B cell (primary cell): ENCODE measurements around the gene TAT. TPM values are rescaled to one million over a fixed set of nuclear protein-coding genes. Genes with fewer than 3 reads are reported as not detected.
A peak's percentile ranks its signal among the peaks of the same experiment; 100 is the strongest.

ENCODE experiments used
- ATAC-seq: fragments of 200-7000 bp; cut with Tn5 transposase; one replicate; pipeline ENCODE4 v1.10.0; 2021; ENCODE audit warnings: low read depth, mild to moderate bottlenecking, moderate number of reproducible peaks, moderate library complexity
- CTCF ChIA-PET: fragments of 350-600 bp; sonication (Branson Sonifier 250); formaldehyde crosslinking; loops from one replicate; lab custom pipeline; 2021; ENCODE audit warnings: antibody characterized with exemption, inconsistent platforms; lab: Charles Lee
- POLR2A ChIA-PET: fragments of 350-600 bp; sonication (Branson Sonifier 250); formaldehyde crosslinking; loops from one replicate; lab custom pipeline; 2021; ENCODE audit warnings: antibody characterized with exemption; lab: Charles Lee
- DNase-seq: peaks from one replicate; pipeline ENCODE4 v3.0.0; 2013
- H2AFZ ChIP-seq: 2 replicates; pipeline ENCODE4 v1.6.1; 2012; ENCODE audit warnings: mild to moderate bottlenecking, low read depth, low read length; ENCODE audit not compliant: insufficient read depth, poor library complexity, severe bottlenecking
- H3K27ac ChIP-seq, 2 donors: 1 replicate in 1 of 2; 2 replicates in 1 of 2; pipeline ENCODE4 v1.5.1; 2012 to 2013; ENCODE audit warnings: low read length in 2 of 2, mild to moderate bottlenecking in 2 of 2, moderate library complexity in 1 of 2
- H3K27me3 ChIP-seq, 4 experiments: fragments of 200-600 bp in 1 of 4; sonication (generic) in 1 of 4; replicated peaks in 1 of 4; 1 replicate in 2 of 4; 2 replicates in 2 of 4; pipeline versions ENCODE4 v1.6.1 to v1.7.0; 2013 to 2016; ENCODE audit warnings: low read length in 3 of 4, mild to moderate bottlenecking in 2 of 4, mixed read lengths in 1 of 4, moderate library complexity in 1 of 4; ENCODE audit not compliant: insufficient read depth in 4 of 4, control insufficient read depth in 3 of 4; ENCODE audit errors: control extremely low read depth in 1 of 4
- H3K36me3 ChIP-seq, 2 experiments: replicated peaks in 1 of 2; 1 replicate in 1 of 2; 2 replicates in 1 of 2; pipeline versions ENCODE4 v1.6.1 to v1.7.1; 2013; ENCODE audit warnings: low read length in 1 of 2; ENCODE audit not compliant: insufficient read depth in 2 of 2, control insufficient read depth in 1 of 2; ENCODE audit errors: control extremely low read depth in 1 of 2, extremely low read depth in 1 of 2
- H3K4me1 ChIP-seq, 2 donors: fragments of 200-600 bp in 1 of 2; sonication (generic) in 1 of 2; 1 replicate in 1 of 2; 2 replicates in 1 of 2; pipeline versions ENCODE4 v1.5.1 to v1.6.1; 2013 to 2017; ENCODE audit warnings: low read length in 2 of 2; ENCODE audit not compliant: control insufficient read depth in 2 of 2, insufficient read depth in 2 of 2
- H3K4me2 ChIP-seq: replicated peaks from 2 replicates; pipeline ENCODE3; 2012; ENCODE audit warnings: mild to moderate bottlenecking, low read depth, low read length; ENCODE audit not compliant: poor library complexity, severe bottlenecking
- H3K4me3 ChIP-seq, 5 experiments: fragments of 200-600 bp in 1 of 5; sonication (generic) in 1 of 5; 1 replicate in 3 of 5; 2 replicates in 2 of 5; pipeline versions ENCODE4 v1.5.1 to v1.7.0; 2011 to 2016; ENCODE audit warnings: low read length in 4 of 5, mild to moderate bottlenecking in 4 of 5, low read depth in 2 of 5, control low read depth in 1 of 5, moderate library complexity in 1 of 5; ENCODE audit not compliant: insufficient read depth in 1 of 5; ENCODE audit errors: control extremely low read depth in 1 of 5, extremely low read depth in 1 of 5
- H3K79me2 ChIP-seq: fragments of 200-600 bp; sonication (generic); one replicate; pipeline ENCODE4 v1.6.0; 2016; ENCODE audit warnings: low read length; ENCODE audit not compliant: control insufficient read depth, insufficient read depth
- H3K9ac ChIP-seq: fragments of 200-600 bp; sonication (generic); 2 replicates; pipeline ENCODE4 v1.6.1; 2017; ENCODE audit warnings: mild to moderate bottlenecking, low read length, moderate library complexity
- H3K9me3 ChIP-seq, 3 donors: one replicate each; pipeline versions ENCODE4 v1.6.1 to v1.7.1; 2013; ENCODE audit warnings: low read length in 2 of 3; ENCODE audit not compliant: control insufficient read depth in 2 of 3, insufficient read depth in 1 of 3; ENCODE audit errors: control extremely low read depth in 1 of 3
- H4K20me1 ChIP-seq: 2 replicates; pipeline ENCODE4 v1.6.0; 2012; ENCODE audit warnings: mild to moderate bottlenecking, low read length; ENCODE audit not compliant: insufficient read depth, control insufficient read depth, poor library complexity, severe bottlenecking
- H3K27ac Mint-ChIP-seq: one replicate; pipeline ENCODE4 v1.8.0; 2021; ENCODE audit warnings: mixed read lengths
- H3K27me3 Mint-ChIP-seq: one replicate; pipeline ENCODE4 v1.8.0; 2021; ENCODE audit warnings: mixed read lengths
- H3K4me1 Mint-ChIP-seq: one replicate; pipeline ENCODE4 v1.8.0; 2021; ENCODE audit warnings: mixed read lengths
- H3K4me3 Mint-ChIP-seq: one replicate; pipeline ENCODE4 v1.8.0; 2021; ENCODE audit warnings: mixed read lengths
- H3K9me3 Mint-ChIP-seq: one replicate; pipeline ENCODE4 v1.8.0; 2022; ENCODE audit warnings: mixed read lengths; ENCODE audit not compliant: insufficient read depth
- CTCF ChIP-seq: fragments of 200-600 bp; IDR thresholded peaks from one replicate; pipeline ENCODE4 v1.8.0; 2022; ENCODE audit warnings: antibody characterized with exemption, mild to moderate bottlenecking
- EZH2 ChIP-seq: IDR thresholded peaks from 2 replicates; pipeline ENCODE4 v1.6.1; 2012; ENCODE audit warnings: borderline replicate concordance, low read depth, mild to moderate bottlenecking, moderate library complexity, low read length; ENCODE audit not compliant: insufficient read depth, poor library complexity, severe bottlenecking
- WGBS: methylation state at CpG from one replicate; pipeline ENCODE4 v1.1.5; 2013; ENCODE audit warnings: missing lambda C conversion rate; ENCODE audit not compliant: insufficient coverage; 5-methylcytosine and 5-hydroxymethylcytosine counted together
- intact Hi-C: fragments of 100-400 bp; cut with micrococcal nuclease; formaldehyde crosslinking; loops from one replicate; pipeline ENCODE4 v1.10.0; 2022
- polyA plus RNA-seq: library from polyadenylated mRNA; depleted of rRNA; stranded (reverse); fragments of >200 nt; gene quantifications from 2 replicates; pipeline ENCODE4 v1.2.3, GENCODE V29; 2012
- total RNA-seq, 2 donors: library from RNA; stranded (reverse); fragments of 120-200 nt in 1 of 2; gene quantifications; 1 replicate in 1 of 2; 2 replicates in 1 of 2; pipeline versions ENCODE4 v1.2.3 to v1.2.4, GENCODE V29; 2013 to 2022

The TAT gene
- total and polyA plus RNA-seq, 2 donors (not counting 1 experiment from before 2014, with no cell fraction given) = not detected

GRCh38 chr16:71526111-71526631, 50.7 kb downstream of the TAT start, which contains the start of gene CHST4:
Gene CHST4 (plus strand): TSS chr16:71526426. CDS start chr16:71536678, 10,252 bp downstream.
- POLR2A ChIA-PET = no interaction called here
- H3K27ac ChIP-seq = no peak within 1 kb of the TSS
- H3K4me2 ChIP-seq = no peak within 1 kb of the TSS

More at GRCh38 chr16:71526111-71526631, 50.7 kb downstream of the TAT start, which contains the start of gene CHST4:
- no peak within 1 kb of the TSS for H3K9ac ChIP-seq
- H3K36me3 ChIP-seq = no peaks in the 10 kb centered on the region
- peaks cover 0 to 37% (median 6%) of the 10 kb centered on the region in 4 experiments for H3K27me3 ChIP-seq
- intact Hi-C loops = no loop called here
- H3K4me3 Mint-ChIP-seq = peak within 1 kb of the TSS; percentile 45
- H3K4me3 ChIP-seq = no peak within 1 kb of the TSS
- whole genome bisulfite sequencing = 39% methylated on average over 7 of the region's 9 CpGs
- H3K79me2 ChIP-seq = no peaks in the 10 kb centered on the region
- H3K27ac Mint-ChIP-seq = no peak within 1 kb of the TSS
- H3K9me3 Mint-ChIP-seq = no peaks in the 10 kb centered on the region
- H4K20me1 ChIP-seq = no peaks in the 10 kb centered on the region
- DNase-seq (no peak), ATAC-seq (no peak)
- H3K27me3 Mint-ChIP-seq = peaks cover 60% of the 10 kb centered on the region
- no peaks in the 10 kb centered on the region for H3K4me1 ChIP-seq
- CTCF ChIA-PET = interaction anchor here (1.0 to 2.1 kb wide), 5 partner anchors 10 to 114 kb away, joined by 3 to 12 read pairs (median 5); no protein-coding TSS in a partner anchor
- peaks cover 6% of the 10 kb centered on the region for H3K4me1 Mint-ChIP-seq
- TF ChIP-seq CTCF (no peak), EZH2 (no peak)
- H2AFZ ChIP-seq = no peak within 1 kb of the TSS
- no peaks in the 10 kb centered on the region for H3K9me3 ChIP-seq
